Stimulated activated naive CD8-positive, alpha-beta T cell treated with anti-CD3 and anti-CD28 coated beads, Interleukin-15, amount 100 ng/mL, for 72 hours (primary cell): Measurements from ENCODE around the gene SETD2.

Experiments used
- ATAC-seq: fragments of 150-1000 bp; cut with Tn5 transposase; 2 replicates; pipeline ENCODE4 v1.10.0; 2021; ENCODE audit warnings: mild to moderate bottlenecking, moderate library complexity
- DNase-seq, 2 donors: peaks; one replicate each; pipeline ENCODE4 v3.0.0; 2021 to 2022
- H3K27ac Mint-ChIP-seq, 2 donors: one replicate each; pipeline ENCODE4 v1.8.0; 2022; ENCODE audit warnings: mild to moderate bottlenecking in 2 of 2, mixed read lengths in 2 of 2, moderate library complexity in 2 of 2
- H3K27me3 Mint-ChIP-seq: one replicate; pipeline ENCODE4 v1.8.0; 2022; ENCODE audit warnings: mixed read lengths
- H3K4me1 Mint-ChIP-seq: one replicate; pipeline ENCODE4 v1.8.0; 2022; ENCODE audit warnings: mild to moderate bottlenecking, mixed read lengths
- H3K4me3 Mint-ChIP-seq, 2 donors: one replicate each; pipeline ENCODE4 v1.8.0; 2022; ENCODE audit warnings: mild to moderate bottlenecking in 2 of 2, mixed read lengths in 2 of 2, moderate library complexity in 1 of 2
- H3K9me3 Mint-ChIP-seq, 2 donors: one replicate each; pipeline ENCODE4 v1.8.0; 2022; ENCODE audit warnings: mixed read lengths in 2 of 2

SETD2 gene

DNA sequence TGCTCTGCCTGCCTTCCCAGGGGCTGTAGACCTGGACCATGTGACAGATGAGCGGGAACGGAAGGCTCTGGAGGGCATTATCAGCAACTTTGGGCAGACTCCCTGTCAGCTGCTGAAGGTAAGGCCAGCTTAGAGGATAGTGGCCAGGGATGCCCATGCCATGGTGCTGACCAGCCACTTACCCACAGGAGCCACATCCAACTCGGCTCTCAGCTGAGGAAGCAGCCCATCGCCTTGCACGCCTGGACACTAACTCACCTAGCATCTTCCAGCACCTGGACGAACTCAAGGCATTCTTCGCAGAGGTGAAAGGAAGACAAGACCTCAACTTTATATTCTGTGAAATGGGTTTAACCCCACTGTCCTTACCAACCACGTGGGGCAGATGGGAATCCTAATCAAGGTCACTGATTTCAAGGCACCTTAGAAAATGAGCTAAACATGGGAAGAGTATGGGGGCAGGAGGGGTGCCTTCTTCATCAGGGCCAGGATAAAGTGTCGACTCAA is 157.7 kb downstream of the SETD2 start:
- H3K9me3 Mint-ChIP-seq, result no peaks in the 10 kb centered on the region
- no peak overlapping the region for H3K27ac Mint-ChIP-seq
- no peaks in the 10 kb centered on the region for H3K27me3 Mint-ChIP-seq
- H3K4me3 Mint-ChIP-seq, result no peak overlapping the region
- H3K4me1 Mint-ChIP-seq, result peaks cover 18% of the 10 kb centered on the region
- no peak for ATAC-seq
- no peak for DNase-seq

DNA sequence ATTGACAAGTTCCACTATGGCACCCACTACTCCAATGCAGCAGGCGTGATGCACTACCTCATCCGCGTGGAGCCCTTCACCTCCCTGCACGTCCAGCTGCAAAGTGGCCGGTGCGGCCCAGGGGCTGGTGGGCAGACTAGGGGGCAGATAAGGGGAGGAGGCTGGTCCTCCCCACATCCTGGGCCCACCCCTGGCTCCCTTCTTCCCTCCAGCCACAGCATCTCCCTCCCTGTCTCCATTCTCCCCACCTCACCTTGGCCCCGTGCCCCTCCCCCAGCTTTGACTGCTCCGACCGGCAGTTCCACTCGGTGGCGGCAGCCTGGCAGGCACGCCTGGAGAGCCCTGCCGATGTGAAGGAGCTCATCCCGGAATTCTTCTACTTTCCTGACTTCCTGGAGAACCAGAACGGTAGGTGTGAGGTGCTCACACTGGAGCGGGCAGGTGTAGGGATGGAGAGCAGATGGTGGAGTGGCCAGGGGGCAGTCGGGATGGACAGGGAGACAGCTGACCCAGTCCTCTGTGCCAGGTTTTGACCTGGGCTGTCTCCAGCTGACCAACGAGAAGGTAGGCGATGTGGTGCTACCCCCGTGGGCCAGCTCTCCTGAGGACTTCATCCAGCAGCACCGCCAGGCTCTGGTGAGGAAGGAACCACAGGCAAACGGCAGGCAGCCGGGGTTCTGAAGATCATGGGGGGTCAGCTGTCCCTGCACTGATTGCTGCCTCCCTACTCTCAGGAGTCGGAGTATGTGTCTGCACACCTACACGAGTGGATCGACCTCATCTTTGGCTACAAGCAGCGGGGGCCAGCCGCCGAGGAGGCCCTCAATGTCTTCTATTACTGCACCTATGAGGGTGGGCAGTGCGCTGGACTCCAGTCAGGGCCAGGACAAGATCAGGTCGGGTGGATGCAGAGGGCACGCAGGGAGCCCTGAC is 158.4 kb downstream of the SETD2 start:
- no peak for DNase-seq
- peaks cover 16% of the 10 kb centered on the region for H3K4me1 Mint-ChIP-seq
- H3K9me3 Mint-ChIP-seq, result no peaks in the 10 kb centered on the region
- H3K27me3 Mint-ChIP-seq, result no peaks in the 10 kb centered on the region
- no peak for ATAC-seq
- H3K4me3 Mint-ChIP-seq, result no peak overlapping the region
- no peak overlapping the region for H3K27ac Mint-ChIP-seq

DNA sequence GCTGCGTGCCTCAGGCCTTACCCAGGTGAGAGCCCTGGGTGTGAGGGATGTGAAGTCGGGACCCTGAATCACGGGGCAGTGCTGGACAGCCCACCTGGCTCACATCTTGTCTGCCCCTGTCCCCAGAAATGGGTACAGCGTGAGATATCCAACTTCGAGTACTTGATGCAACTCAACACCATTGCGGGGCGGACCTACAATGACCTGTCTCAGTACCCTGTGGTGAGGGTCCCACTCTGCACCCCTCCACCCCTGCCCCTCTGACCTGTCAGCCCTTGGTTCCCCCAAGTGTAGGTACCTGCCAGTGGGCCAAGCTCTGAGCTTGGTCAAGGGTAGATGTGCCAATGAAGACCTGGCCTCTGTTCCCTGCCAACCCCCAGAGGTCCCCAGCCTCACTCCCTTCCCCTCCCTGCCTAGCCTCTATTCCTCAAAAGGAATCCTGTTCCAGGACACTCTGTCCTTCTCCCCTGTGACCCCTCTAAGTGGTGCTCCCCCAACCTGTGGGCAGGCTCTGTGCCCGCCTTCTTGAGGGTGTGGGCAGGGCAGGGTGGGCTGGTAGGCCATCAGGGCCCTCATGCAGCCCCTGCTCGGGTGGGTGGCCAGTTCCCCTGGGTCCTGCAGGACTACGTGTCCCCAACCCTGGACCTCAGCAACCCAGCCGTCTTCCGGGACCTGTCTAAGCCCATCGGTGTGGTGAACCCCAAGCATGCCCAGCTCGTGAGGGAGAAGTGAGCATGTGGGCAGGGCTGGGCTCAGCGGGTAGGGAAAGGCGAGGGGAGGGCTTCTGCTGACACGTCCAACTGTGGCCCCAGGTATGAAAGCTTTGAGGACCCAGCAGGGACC is 159.3 kb downstream of the SETD2 start:
- DNase-seq, result no peak
- Mint-ChIP-seq H3K4me3 (no peak overlapping the region), H3K9me3 (no peaks in the 10 kb centered on the region), H3K27me3 (no peaks in the 10 kb centered on the region), H3K27ac (no peak overlapping the region), H3K4me1 (peaks cover 15% of the 10 kb centered on the region)
- ATAC-seq, result no peak

DNA sequence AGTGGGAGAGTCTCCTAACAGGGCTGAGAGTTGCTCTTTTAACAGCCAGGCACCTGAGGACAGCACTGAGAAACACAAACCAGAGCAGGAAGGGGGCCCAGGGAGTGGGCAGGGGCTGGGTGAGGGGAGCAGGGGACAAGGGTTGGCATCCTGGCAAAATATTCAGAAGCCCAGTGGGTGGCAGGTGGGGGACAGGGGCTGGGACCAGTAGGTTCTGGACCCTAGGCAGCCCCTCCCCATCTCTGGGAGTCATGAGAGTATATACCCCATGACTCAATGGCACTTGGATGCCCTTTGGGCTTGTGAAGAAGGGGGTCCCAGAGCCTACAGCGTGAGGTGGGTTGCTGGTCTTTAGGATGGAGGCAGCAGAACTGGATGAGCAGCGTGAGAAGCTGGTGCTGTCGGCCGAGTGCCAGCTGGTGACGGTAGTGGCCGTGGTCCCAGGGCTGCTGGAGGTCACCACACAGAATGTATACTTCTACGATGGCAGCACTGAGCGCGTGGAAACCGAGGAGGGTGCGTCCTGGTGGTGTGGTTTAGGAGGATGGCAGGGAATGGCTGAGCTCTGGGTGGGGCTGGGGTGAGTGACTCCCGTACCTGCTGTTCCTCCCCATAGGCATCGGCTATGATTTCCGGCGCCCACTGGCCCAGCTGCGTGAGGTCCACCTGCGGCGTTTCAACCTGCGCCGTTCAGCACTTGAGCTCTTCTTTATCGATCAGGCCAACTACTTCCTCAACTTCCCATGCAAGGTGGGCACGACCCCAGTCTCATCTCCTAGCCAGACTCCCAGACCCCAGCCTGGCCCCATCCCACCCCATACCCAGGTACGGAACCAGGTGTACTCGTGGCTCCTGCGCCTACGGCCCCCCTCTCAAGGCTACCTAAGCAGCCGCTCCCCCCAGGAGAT is 160.2 kb downstream of the SETD2 start:
- H3K9me3 Mint-ChIP-seq, result no peaks in the 10 kb centered on the region
- no peak for ATAC-seq
- H3K4me3 Mint-ChIP-seq, result no peak overlapping the region
- H3K4me1 Mint-ChIP-seq, result peaks cover 13% of the 10 kb centered on the region
- DNase-seq, result no peak
- H3K27me3 Mint-ChIP-seq, result no peaks in the 10 kb centered on the region
- H3K27ac Mint-ChIP-seq, result no peak overlapping the region

DNA sequence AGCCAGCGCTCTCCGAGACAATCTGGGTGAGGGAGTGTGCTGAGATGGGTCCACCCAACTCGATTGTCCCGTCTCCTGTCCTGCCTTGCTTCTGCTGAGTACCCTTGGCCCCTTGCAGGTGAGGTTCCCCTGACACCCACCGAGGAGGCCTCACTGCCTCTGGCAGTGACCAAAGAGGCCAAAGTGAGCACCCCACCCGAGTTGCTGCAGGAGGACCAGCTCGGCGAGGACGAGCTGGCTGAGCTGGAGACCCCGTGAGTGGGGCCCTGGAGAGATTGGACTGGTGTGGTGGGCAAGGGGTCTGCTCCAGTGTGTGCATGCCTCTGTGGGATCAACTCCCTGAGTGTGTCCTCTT is 160.9 kb downstream of the SETD2 start:
- ATAC-seq (no peak), DNase-seq (no peak)
- Mint-ChIP-seq H3K9me3 (no peaks in the 10 kb centered on the region), H3K4me1 (peaks cover 20% of the 10 kb centered on the region), H3K4me3 (no peak overlapping the region), H3K27me3 (no peaks in the 10 kb centered on the region), H3K27ac (no peak overlapping the region)

DNA sequence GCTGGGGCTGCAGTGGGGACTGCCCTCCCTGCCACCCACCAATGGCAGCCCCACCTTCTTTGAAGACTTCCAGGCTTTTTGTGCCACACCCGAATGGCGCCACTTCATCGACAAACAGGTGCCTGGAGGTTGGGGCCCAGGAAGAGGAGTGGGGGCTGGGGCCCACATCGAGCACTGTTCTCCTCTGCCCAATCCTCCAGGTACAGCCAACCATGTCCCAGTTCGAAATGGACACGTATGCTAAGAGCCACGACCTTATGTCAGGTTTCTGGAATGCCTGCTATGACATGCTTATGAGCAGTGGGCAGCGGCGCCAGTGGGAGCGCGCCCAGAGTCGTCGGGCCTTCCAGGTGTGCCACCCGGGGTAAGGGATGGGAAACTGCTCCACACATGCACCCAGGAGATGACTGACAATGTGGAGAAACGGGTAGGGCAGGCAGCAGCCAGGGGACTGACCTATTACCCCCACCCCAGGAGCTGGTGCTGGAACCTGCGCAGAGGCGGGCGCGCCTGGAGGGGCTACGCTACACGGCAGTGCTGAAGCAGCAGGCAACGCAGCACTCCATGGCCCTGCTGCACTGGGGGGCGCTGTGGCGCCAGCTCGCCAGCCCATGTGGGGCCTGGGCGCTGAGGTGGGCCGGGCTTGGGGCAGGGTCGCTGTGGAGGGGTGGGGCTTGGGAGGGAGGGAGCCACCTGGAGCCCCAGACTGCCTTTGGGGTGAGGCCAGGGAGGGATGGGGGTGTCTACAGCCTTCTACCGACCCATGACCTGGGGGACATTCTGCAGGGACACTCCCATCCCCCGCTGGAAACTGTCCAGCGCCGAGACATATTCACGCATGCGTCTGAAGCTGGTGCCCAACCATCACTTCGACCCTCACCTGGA is 161.5 kb downstream of the SETD2 start:
- Mint-ChIP-seq H3K4me1 (peaks cover 26% of the 10 kb centered on the region), H3K27me3 (no peaks in the 10 kb centered on the region), H3K9me3 (no peaks in the 10 kb centered on the region), H3K4me3 (no peak overlapping the region), H3K27ac (peak overlapping the region; percentile 19 to 84)
- no peak for ATAC-seq
- DNase-seq, result no peak

DNA sequence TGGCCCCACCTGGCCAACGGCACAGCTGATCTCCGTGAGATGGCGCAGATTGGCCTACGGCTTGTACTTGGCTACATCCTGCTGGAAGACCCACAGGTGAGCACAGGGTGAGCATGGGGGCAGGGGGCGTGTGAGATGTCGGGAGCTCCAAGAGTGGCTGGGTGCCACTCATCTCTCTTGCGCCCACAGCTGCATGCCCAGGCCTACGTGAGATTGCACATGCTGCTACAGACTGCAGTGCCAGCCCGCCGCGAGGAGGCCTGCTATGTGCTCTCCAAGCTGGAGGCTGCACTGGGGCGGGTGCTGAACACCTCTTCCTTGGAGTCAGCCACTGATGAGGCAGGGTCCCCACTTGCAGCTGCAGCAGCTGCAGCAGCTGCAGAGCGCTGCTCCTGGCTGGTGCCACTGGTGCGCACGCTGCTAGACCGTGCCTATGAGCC is 162.2 kb downstream of the SETD2 start:
- DNase-seq (no peak), ATAC-seq (no peak)
- no peaks in the 10 kb centered on the region for H3K9me3 Mint-ChIP-seq
- no peaks in the 10 kb centered on the region for H3K27me3 Mint-ChIP-seq
- no peak overlapping the region for H3K4me3 Mint-ChIP-seq
- H3K4me1 Mint-ChIP-seq, result peaks cover 33% of the 10 kb centered on the region
- H3K27ac Mint-ChIP-seq, result no peak overlapping the region

DNA sequence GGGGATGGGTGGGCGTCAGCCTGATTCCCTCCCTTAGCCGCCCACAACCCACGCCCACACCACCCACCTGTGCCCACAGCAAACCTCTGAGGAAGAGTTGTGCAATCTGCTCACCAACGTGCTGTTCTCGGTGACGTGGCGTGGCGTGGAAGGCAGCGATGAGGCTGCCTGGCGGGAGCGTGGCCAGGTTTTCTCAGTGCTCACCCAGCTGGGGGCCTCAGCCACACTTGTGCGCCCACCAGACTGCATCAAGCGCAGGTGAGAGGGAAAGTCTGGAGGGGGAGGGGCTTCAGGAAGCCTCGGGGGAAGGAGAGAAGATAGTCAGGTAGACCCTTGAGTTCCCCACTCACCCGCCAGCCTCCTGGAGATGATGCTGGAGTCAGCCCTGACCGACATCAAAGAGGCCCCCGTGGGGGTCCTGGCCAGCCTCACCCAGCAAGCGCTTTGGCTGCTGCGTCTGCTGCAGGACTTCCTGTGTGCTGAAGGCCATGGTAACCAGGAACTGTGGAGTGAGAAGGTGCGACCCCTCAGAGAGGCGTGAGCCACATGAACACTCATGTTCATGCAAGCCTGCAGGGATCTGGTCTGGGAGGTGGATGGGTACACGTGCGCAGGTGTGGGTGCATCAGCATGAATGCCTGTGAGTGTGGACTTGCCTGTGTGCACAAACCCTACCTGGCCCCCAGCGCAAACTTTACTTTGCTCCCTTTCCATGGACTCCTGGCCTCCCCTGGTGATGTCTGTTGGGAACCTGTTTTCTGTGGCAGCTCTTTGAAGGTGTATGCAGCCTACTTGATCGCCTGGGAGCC is 162.8 kb downstream of the SETD2 start:
- H3K27me3 Mint-ChIP-seq, result no peaks in the 10 kb centered on the region
- ATAC-seq, result no peak

DNA sequence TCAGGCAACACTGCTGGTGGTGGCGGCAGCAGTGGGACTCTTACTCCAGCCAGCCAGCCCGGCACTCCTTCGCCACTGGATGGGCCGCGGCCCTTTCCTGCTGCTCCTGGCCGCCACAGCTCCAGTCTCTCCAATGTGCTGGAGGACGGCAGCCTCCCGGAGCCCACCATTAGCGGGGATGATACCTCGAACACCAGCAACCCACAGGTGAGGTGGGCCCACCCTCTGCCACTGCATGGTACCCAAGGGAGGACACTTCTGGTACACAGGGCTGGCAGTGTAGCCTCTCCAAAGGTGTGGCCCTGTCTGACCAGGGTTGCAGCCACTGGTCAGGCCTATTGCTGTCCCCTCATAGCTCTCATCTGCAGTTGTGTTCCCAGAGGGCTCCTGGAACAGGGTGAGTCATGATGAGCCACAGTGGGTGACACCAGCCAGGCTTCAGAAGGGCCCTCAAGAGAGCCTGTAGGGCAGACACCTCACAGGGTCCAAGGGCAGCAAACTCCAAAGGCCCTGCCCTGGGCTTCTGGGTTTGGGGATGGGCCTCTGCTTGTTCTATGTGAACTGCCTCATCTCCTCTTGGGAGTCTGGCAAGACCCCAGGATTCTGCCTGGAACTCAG is 163.6 kb downstream of the SETD2 start:
- no peak for ATAC-seq
- Mint-ChIP-seq H3K4me1 (peaks cover 38% of the 10 kb centered on the region), H3K9me3 (no peaks in the 10 kb centered on the region), H3K27me3 (no peaks in the 10 kb centered on the region), H3K4me3 (no peak overlapping the region), H3K27ac (no peak overlapping the region)
- DNase-seq, result no peak

More for the DNA sequence above, 162.8 kb downstream of the SETD2 start:
- Mint-ChIP-seq H3K9me3 (no peaks in the 10 kb centered on the region), H3K4me1 (peaks cover 38% of the 10 kb centered on the region), H3K4me3 (no peak overlapping the region), H3K27ac (no peak overlapping the region)
- no peak for DNase-seq

DNA sequence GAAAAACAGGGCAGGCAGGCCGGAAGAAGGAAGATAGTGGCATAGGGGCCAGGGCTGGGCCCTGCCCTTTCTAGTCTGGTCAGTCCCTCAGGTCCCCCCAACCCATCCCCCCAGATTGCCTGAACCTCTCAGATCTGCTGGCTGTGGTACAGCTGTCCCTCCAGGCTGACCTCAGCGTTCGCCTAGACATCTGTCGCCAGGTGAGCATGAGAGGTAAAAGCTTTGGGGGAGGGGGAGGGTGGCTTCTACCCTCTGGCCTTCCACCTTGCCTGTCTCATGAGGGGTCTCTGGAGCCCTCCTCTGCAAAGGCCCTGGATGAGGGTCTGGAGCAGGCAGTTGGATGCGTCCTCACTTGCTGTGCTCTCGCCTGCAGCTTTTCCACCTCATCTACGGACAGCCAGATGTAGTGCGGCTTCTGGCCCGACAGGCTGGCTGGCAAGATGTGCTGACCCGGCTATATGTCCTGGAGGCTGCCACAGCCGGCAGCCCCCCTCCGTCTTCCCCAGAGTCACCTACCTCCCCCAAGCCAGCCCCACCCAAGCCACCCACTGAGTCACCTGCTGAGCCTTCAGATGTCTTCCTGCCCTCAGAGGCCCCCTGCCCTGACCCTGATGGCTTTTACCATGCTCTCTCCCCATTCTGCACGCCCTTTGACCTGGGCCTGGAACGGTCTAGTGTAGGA is 164.3 kb downstream of the SETD2 start:
- Mint-ChIP-seq H3K27me3 (no peaks in the 10 kb centered on the region), H3K27ac (no peak overlapping the region), H3K4me1 (peaks cover 38% of the 10 kb centered on the region), H3K4me3 (no peak overlapping the region), H3K9me3 (no peaks in the 10 kb centered on the region)
- no peak for ATAC-seq
- DNase-seq, result no peak

DNA sequence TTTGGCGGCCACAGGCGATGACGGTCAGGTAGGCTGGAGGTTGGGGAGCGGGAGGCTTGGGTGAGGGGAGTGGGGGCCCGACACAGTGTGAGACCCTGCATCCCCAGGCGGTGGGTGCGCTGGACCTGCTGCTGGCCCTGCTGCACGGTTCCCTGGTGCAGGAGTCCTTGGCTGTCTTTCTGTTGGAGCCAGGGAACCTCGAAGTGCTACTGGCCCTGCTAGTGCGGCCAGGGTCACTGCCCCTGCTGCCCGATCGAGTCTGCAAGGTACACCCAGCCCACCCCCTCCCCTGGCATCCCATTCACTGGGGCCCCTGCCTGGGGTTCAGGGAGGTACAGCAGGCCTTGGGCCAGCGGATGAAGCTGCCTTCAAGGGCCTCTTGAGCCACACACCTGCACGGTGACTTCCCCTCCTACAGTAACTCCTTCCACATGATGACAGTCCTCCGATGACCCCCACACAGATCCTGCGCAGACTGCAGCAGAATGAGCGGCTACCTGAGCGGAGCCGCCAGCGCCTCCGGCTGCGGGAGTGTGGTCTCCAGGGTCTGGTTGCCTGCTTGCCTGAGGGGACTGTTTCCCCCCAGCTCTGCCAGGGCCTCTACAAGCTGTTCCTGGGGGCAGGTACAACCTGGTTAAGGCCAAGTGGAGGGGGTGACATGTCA is 164.9 kb downstream of the SETD2 start:
- ATAC-seq (no peak), DNase-seq (no peak)
- Mint-ChIP-seq H3K27me3 (no peaks in the 10 kb centered on the region), H3K27ac (peak overlapping the region in 1 of 2 donors; percentile 76), H3K9me3 (no peaks in the 10 kb centered on the region), H3K4me3 (no peak overlapping the region), H3K4me1 (peaks cover 38% of the 10 kb centered on the region)

DNA sequence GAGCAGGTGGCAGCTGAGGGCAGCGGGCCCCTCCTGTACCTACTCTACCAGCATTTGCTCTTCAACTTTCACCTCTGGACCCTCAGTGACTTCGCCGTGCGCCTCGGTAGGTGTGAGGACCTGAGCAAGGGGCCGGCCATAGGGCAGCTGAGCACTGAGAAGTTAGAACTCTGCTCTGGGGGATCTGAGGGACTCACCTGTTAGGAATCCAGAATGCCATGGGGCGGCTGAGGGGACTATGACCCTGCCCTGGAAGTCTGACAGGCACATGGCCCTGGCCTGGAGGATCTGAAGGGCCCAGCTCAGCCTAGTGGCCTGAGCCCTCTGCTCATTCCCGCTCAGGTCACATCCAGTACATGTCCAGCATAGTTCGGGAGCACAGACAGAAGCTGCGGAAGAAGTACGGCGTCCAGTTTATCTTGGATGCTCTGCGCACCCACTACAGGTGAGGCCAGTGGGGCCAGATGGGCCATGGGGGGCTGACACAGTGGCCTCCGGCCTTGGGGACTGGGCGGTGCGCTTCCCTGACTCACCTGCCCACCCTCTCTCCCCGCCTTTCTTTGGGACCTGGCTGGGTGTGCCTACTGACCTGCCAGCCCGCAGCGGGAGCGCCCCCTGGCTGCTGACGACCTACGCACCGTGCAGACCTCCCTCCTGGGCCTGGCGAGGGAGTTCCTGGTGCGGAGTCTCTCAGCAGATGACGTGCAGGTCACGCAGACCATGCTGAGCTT is 165.6 kb downstream of the SETD2 start:
- peak overlapping the region in 1 of 2 donors; percentile 76 for H3K27ac Mint-ChIP-seq
- H3K9me3 Mint-ChIP-seq, result no peaks in the 10 kb centered on the region
- DNase-seq, result peak; percentile 68 to 77
- H3K4me1 Mint-ChIP-seq, result peaks cover 38% of the 10 kb centered on the region
- ATAC-seq, result peak; percentile 68
- H3K4me3 Mint-ChIP-seq, result no peak overlapping the region
- H3K27me3 Mint-ChIP-seq, result no peaks in the 10 kb centered on the region
